Thymus (tissue), 11 donors: ENCODE results near the gene ADAMTS14. TPM values are rescaled to one million over a fixed set of nuclear protein-coding genes. Genes with fewer than 3 reads are reported as not detected.

Source experiments
- DNase-seq, 9 donors: peaks; one replicate each; pipeline ENCODE4 v3.0.0-alpha.2; 2013; ENCODE audit warnings: low spot score in 9 of 9, low read depth in 6 of 9, missing footprints in 1 of 9
- H3K27ac ChIP-seq, 2 donors: one replicate each; pipeline ENCODE4 v1.5.1; 2013; ENCODE audit warnings: control low read depth in 1 of 2, low read depth in 1 of 2, low read length in 1 of 2, mild to moderate bottlenecking in 1 of 2, moderate library complexity in 1 of 2
- H3K27me3 ChIP-seq, 2 donors: one replicate each; pipeline ENCODE4 v1.5.1; 2013; ENCODE audit warnings: low read length in 1 of 2; ENCODE audit not compliant: control insufficient read depth in 2 of 2, insufficient read depth in 1 of 2
- H3K36me3 ChIP-seq, 2 donors: one replicate each; pipeline ENCODE4 v1.5.1; 2013; ENCODE audit warnings: low read length in 1 of 2, mild to moderate bottlenecking in 1 of 2, moderate library complexity in 1 of 2; ENCODE audit not compliant: control insufficient read depth in 2 of 2, insufficient read depth in 2 of 2
- H3K4me1 ChIP-seq, 2 donors: one replicate each; pipeline ENCODE4 v1.5.1; 2013; ENCODE audit warnings: low read length in 2 of 2; ENCODE audit not compliant: control insufficient read depth in 2 of 2, insufficient read depth in 2 of 2
- H3K4me3 ChIP-seq, 2 donors: one replicate each; pipeline ENCODE4 v1.5.1; 2013; ENCODE audit warnings: low read length in 2 of 2, control low read depth in 1 of 2, mild to moderate bottlenecking in 1 of 2
- H3K9me3 ChIP-seq, 2 donors: one replicate each; pipeline ENCODE4 v1.5.1; 2013; ENCODE audit warnings: low read length in 1 of 2, mild to moderate bottlenecking in 1 of 2; ENCODE audit not compliant: control insufficient read depth in 2 of 2, insufficient read depth in 1 of 2
- WGBS: extraction: QIAGEN DNeasy Blood & Tissue Kit; methylation state at CpG from one replicate; pipeline ENCODE4 v1.1.7; 2013; 5-methylcytosine and 5-hydroxymethylcytosine counted together
- polyA plus RNA-seq: library from polyadenylated mRNA; stranded (reverse); fragments of 200-250 nt; gene quantifications from one replicate; pipeline ENCODE4 v1.2.3, GENCODE V29; 2013
- total RNA-seq: library from RNA; stranded (reverse); fragments of 120-200 nt; gene quantifications from one replicate; pipeline ENCODE4 v1.2.4, GENCODE V29; 2013
- donor health status: healthy.

ADAMTS14 gene
- total and polyA plus RNA-seq, 2 donors = 1.2 to 1.8 TPM

DNA sequence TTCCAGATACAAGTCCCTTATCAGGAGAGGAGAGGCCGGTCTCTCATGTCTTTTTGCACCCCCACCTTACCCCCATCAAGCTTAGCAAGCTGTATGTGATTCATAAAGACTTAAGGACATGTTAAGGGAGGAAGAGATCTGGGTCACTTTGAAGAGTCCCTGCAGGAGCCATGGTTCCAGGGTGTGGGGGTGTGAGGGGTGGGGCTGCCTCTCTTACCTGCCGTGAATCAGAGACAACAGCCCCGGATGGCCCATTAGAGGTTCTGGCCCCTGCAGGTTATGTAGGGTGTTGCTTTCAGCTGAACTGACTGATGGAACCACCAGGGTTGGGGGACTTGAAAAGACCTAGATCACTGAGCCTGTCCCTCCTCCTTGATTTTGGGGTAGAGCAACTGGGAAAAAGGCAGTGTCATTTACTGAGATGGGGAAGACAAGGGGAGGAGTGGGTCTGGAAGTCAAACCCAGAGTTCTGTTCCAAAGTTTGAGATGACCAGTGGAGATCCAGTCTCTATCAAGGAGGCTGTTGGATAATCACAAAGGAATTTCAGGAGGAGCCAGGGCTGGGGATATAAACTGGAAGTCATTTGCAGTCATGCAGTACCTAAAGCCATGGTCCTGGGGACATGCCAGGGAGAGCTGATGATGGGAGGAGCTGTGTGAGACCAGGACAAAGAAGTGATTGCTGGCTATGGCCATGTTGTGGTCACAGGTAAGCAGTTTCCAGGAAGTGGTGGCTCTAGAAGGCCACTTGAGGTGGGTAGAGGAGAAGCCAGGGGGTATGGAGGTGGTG is 23.1 kb downstream of the ADAMTS14 start:
- H3K9me3 ChIP-seq = no peaks in the 10 kb centered on the region
- WGBS = 97% methylated on average over 3 of the region's 3 CpGs

DNA sequence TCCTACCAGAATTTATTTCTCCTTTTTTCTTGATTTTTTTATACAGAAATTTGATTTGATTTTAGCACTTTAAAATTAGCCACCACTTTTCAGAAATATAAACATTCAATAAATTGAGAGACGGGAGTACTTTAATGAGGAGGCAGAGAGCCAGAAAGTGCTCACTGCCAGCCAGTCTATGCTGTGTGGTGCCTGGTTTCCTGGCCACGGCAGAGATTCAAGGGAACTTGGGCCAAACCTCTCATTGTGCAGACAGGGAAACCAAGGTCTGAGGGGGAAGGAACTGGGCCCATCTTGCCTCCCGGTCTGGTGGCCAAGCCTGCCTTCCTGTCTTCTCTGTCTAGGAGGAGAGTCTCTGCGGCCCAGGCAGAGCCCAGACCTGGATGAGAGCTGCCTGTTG is 25.9 kb downstream of the ADAMTS14 start:
- no peaks in the 10 kb centered on the region for H3K36me3 ChIP-seq
- 76% methylated on average over 4 of the region's 4 CpGs for WGBS

More for the DNA sequence above, 23.1 kb downstream of the ADAMTS14 start:
- no peak overlapping the region for H3K27ac ChIP-seq
- peaks cover 0 to 5% of the 10 kb centered on the region in 2 donors for H3K4me1 ChIP-seq
- H3K27me3 ChIP-seq = no peaks in the 10 kb centered on the region
- no peaks in the 10 kb centered on the region for H3K36me3 ChIP-seq
- no peak for DNase-seq
- H3K4me3 ChIP-seq = no peak overlapping the region

DNA sequence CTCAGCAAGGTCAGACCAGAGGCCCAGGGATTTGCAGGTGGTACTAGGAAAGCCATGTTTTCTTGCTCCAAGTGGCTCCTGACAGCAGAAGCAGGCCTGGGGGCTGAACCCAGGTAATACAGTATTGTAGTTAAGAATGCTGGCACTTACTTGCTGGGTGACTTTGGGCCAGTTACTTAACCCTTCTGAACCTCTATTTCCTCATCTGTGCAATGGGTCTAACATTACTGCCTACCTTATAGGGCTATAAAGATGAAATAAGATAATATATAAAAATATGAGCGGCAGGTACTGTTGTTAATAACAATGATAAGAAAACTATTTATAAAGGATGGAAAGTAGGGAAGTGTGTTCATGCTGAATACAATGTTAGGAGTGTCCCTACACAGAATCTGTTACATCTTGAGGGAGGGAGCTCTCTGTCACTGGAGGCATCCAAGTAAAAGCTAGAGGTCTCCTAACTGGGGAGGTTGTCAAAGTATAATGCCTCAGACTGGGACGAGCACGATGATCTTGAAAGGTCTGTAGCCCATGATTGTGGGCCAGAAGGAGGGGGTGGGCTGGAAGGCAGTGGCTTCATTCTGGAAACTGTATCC is 26.9 kb downstream of the ADAMTS14 start:
- no peak overlapping the region for H3K27ac ChIP-seq
- peaks cover 0 to 5% of the 10 kb centered on the region in 2 donors for H3K4me1 ChIP-seq
- H3K9me3 ChIP-seq = no peaks in the 10 kb centered on the region
- DNase-seq = no peak
- no peaks in the 10 kb centered on the region for H3K27me3 ChIP-seq
- 98% methylated on average over 3 of the region's 3 CpGs for WGBS
- no peak overlapping the region for H3K4me3 ChIP-seq
- no peaks in the 10 kb centered on the region for H3K36me3 ChIP-seq

More for the DNA sequence above, 25.9 kb downstream of the ADAMTS14 start:
- no peak overlapping the region for H3K4me3 ChIP-seq
- H3K27ac ChIP-seq = no peak overlapping the region
- no peaks in the 10 kb centered on the region for H3K9me3 ChIP-seq
- no peaks in the 10 kb centered on the region for H3K27me3 ChIP-seq
- DNase-seq = no peak
- peaks cover 0 to 5% of the 10 kb centered on the region in 2 donors for H3K4me1 ChIP-seq

DNA sequence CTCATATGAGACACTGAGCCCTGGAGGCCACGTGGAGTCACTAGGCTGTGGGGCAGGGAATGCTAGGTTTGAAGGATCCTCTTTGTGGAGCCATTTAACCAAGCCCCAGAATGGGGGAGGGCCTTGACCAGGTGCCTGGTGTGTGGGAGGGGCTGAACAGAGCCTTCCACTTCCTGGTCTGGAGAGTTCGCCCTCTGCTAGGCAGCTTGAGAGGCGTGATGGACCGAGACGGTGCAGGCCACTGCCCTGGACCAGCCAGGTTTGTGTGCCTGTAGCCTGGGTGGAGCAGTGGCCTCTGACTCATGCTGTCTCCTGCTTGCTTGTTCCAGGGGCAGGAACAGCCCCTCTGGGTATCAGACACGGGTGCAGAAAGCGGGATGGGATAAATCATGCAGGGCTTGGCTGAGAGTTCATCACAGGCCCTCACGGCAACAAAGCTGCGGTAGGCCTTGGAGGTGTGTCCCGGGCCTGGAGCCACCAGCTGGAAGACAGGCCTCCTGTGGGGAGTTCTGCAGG is 27.4 kb downstream of the ADAMTS14 start:
- no peak for DNase-seq
- H3K36me3 ChIP-seq = no peaks in the 10 kb centered on the region
- peaks cover 0 to 5% of the 10 kb centered on the region in 2 donors for H3K4me1 ChIP-seq
- H3K27me3 ChIP-seq = no peaks in the 10 kb centered on the region
- 94% methylated on average over 10 of the region's 10 CpGs for WGBS
- H3K27ac ChIP-seq = no peak overlapping the region
- no peaks in the 10 kb centered on the region for H3K9me3 ChIP-seq
- no peak overlapping the region for H3K4me3 ChIP-seq

DNA sequence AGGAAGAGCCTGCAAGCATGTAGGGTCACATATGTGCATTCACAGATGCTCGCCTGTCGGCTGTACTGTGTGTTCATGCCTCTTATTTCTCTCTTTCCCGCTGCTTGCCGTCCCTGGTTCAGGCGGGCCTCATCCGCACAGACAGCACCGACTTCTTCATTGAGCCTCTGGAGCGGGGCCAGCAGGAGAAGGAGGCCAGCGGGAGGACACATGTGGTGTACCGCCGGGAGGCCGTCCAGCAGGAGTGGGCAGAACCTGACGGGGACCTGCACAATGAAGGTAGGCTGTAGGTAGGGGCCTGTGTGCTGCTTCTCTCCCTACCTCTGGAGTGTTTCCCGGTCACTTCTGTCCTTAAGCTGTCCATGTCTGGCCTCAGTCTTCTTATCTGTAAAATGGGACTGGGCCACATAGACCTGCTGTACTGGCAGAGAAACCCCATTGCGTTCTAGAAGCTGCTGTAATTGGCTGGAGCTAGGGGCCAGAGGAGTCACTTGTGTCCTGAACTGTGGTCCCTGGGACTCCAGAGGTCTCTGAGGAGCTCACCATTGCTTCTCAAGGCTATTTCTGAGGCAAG is 30.0 kb downstream of the ADAMTS14 start:
- no peak overlapping the region for H3K27ac ChIP-seq
- no peaks in the 10 kb centered on the region for H3K27me3 ChIP-seq
- H3K4me1 ChIP-seq = no peaks in the 10 kb centered on the region
- WGBS = 98% methylated on average over 15 of the region's 15 CpGs
- no peaks in the 10 kb centered on the region for H3K9me3 ChIP-seq
- no peaks in the 10 kb centered on the region for H3K36me3 ChIP-seq
- no peak for DNase-seq
- H3K4me3 ChIP-seq = no peak overlapping the region

DNA sequence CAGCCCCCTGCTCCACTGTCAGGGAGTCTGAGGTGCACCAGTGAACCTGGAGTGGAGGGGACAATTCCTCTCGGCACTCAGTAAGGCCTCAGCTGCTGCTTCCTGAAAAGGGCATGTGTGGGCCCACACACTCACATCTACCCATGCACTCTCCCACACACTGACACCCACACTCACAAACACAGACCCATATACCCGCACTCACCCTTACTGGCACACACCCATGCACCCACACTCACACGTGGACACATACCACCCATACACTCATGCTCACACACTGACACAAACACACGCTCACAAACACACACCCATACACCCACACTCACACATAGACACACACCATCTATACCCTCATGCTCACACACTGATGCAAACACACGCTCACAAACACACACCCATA is 31.9 kb downstream of the ADAMTS14 start:
- H3K36me3 ChIP-seq = no peaks in the 10 kb centered on the region
- WGBS = over 99% methylated on average over 5 of the region's 5 CpGs

DNA sequence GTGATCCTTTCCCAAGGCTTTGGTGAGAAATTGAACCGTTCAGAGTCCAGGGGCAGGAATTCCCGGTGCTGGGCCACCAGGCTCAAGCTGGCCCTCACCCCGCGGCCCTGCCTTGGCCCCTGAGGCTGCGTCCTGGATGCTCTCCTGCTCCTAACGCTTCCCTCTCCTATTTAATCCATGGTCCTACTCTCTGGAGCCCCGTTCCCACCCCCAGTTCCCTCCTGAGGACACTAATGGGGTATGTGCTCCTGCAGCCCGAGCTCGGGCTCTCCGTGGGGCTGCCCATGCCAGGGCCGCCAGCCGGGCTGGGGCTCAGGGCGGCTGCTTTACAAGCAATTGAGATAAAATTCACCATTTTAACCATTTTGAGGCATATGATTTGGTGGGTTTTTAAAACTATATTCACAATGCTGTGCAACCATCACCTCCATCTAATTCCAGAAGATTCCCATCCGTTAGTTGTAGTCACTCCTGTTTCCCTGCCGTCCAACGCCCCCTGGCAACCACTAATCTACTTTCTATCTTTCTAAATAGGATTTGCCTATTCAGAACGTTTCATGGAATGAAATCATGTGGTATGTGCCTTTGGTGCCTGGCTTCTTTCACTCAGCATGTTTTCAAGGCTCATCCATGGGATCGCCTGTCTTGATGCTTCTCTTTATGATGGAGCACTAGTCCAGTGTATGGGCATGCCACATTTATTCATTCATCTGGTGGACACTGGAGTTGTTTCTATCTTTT is 33.0 kb downstream of the ADAMTS14 start:
- Histone ChIP-seq H3K9me3 (no peaks in the 10 kb centered on the region), H3K36me3 (no peaks in the 10 kb centered on the region), H3K4me1 (no peaks in the 10 kb centered on the region), H3K4me3 (no peak overlapping the region), H3K27me3 (no peaks in the 10 kb centered on the region), H3K27ac (no peak overlapping the region)
- WGBS = 93% methylated on average over 18 of the region's 18 CpGs
- DNase-seq = no peak

More for the DNA sequence above, 31.9 kb downstream of the ADAMTS14 start:
- Histone ChIP-seq H3K4me1 (no peaks in the 10 kb centered on the region), H3K27me3 (no peaks in the 10 kb centered on the region), H3K4me3 (no peak overlapping the region), H3K9me3 (no peaks in the 10 kb centered on the region), H3K27ac (no peak overlapping the region)
- no peak for DNase-seq

DNA sequence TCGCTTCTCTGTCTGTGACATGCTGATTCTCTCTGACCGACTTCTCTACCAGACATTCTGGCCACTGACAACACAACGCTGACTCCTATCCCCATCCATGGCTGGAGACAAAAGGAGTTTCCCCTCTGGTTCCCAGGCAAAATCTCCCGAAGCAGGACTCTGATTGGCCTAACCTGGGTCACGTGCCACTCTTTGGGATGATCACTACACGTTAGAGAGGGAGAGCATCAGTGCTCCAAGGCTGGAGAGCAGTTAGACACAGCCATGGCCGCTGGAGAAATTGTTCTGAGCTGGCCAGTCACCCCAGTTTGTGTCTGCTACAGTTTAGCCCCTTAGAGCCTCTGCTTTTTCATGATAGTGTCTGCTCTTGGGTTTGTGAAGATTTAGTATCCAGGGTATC is 38.9 kb downstream of the ADAMTS14 start:
- WGBS = 95% methylated on average over 7 of the region's 7 CpGs
- no peaks in the 10 kb centered on the region for H3K9me3 ChIP-seq
- peaks cover 0 to 16% of the 10 kb centered on the region in 2 donors for H3K4me1 ChIP-seq
- no peaks in the 10 kb centered on the region for H3K36me3 ChIP-seq
- no peak overlapping the region for H3K4me3 ChIP-seq
- no peak overlapping the region for H3K27ac ChIP-seq
- no peaks in the 10 kb centered on the region for H3K27me3 ChIP-seq
- no peak for DNase-seq
